Osteoblast (primary cell): ENCODE results near the gene HMGB1. TPM values are rescaled to one million over a fixed set of nuclear protein-coding genes. Genes with fewer than 3 reads are reported as not detected.
A peak's percentile ranks its signal among the peaks of the same experiment; 100 is the strongest.

Source experiments
- DNase-seq: peaks from one replicate; pipeline ENCODE4 v3.0.0; 2011; ENCODE audit warnings: low spot score, mixed read lengths; ENCODE audit not compliant: insufficient read length; ENCODE audit errors: missing footprints
- H2AFZ ChIP-seq: 2 replicates; pipeline ENCODE4 v1.6.0; 2011; ENCODE audit warnings: mild to moderate bottlenecking, low read length
- H3K27ac ChIP-seq: 2 replicates; pipeline ENCODE4 v1.5.1; 2011; ENCODE audit warnings: mild to moderate bottlenecking, low read depth, low read length, moderate library complexity
- H3K27me3 ChIP-seq: 2 replicates; pipeline ENCODE4 v1.6.0; 2012; ENCODE audit warnings: mild to moderate bottlenecking, control low read depth, inconsistent platforms, low read length, moderate library complexity; ENCODE audit not compliant: insufficient read depth
- H3K36me3 ChIP-seq: 2 replicates; pipeline ENCODE4 v1.5.1; 2011; ENCODE audit warnings: mild to moderate bottlenecking, low read length, control low read depth, moderate library complexity; ENCODE audit not compliant: insufficient read depth
- H3K4me1 ChIP-seq: 2 replicates; pipeline ENCODE4 v1.5.1; 2011; ENCODE audit warnings: mild to moderate bottlenecking, low read length, control low read depth, moderate library complexity; ENCODE audit not compliant: insufficient read depth
- H3K4me2 ChIP-seq: 2 replicates; pipeline ENCODE4 v1.6.0; 2011; ENCODE audit warnings: mild to moderate bottlenecking, low read length; ENCODE audit not compliant: insufficient read depth
- H3K4me3 ChIP-seq: fragments of 200-600 bp; sonication (generic); 3 replicates; pipeline ENCODE4 v1.5.1; 2012; ENCODE audit warnings: mild to moderate bottlenecking, low read length, inconsistent platforms; ENCODE audit not compliant: insufficient read depth
- H3K79me2 ChIP-seq: 2 replicates; pipeline ENCODE4 v1.6.0; 2012; ENCODE audit warnings: mild to moderate bottlenecking, low read length, control low read depth, inconsistent platforms; ENCODE audit not compliant: insufficient read depth
- H3K9me3 ChIP-seq: 2 replicates; pipeline ENCODE4 v1.5.1; 2011; ENCODE audit warnings: low read depth, low read length, control low read depth
- H4K20me1 ChIP-seq: 2 replicates; pipeline ENCODE4 v1.6.0; 2012; ENCODE audit warnings: mild to moderate bottlenecking, low read length, control low read depth; ENCODE audit not compliant: insufficient read depth
- total RNA-seq: library from RNA; depleted of rRNA; stranded (reverse); fragments of >200 nt; gene quantifications from 2 replicates; pipeline ENCODE4 v1.2.3, GENCODE V29; 2012
- TF ChIP-seq, protein P1 (sequence below): IDR thresholded peaks from 2 replicates; pipeline ENCODE4 v1.5.1; 2011; ENCODE audit warnings: mild to moderate bottlenecking, low read depth, low read length, moderate library complexity; ENCODE audit errors: extremely low read depth

HMGB1 gene
- 65.1 and 71.7 TPM in 2 replicates for total RNA-seq

DNA sequence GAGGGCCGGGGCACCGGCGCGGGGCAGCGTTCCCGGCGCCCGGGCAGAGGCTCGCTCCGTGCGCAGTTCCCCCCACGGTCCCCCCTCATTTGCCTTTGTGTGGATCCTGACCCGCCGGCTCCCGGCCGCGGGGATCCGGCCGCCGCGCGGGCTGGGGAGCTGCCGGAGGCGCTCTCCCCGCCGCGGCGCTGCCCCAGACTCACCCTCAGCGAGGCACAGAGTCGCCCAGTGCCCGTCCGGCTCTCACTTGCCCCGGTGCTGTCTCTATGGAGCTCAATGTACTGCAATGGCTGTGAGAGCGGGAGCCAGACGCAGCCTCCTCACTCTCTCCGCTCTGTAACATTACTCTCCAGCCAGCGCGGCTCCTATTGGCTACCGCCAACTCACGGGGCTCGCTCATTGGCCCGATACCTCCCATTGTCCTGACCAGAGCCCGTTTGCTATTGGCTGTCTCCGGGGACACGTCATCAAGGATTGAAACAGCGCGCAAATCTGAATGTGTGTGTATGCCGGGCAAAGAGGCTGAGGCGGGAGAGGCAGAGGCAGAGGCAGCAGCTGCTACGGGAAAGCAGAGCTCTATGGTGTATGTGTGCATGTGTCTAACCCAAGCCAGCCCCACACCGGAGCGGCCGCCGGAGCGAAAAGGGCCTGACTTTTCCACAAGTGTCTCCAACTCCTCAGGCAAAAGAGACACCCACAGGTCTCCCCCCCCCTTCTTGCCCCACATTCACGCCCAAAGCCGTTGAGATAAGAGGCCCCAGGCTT lies at the start of gene HMGB1:
Gene HMGB1 (minus strand): TSS at position 344 of the 765 bp plus-strand sequence. CDS start 2,256 bp downstream, outside the sequence.
- H3K79me2 ChIP-seq = peaks cover 28% of the 10 kb centered on the region
- peak within 1 kb of the TSS; percentile 62 for H2AFZ ChIP-seq
- TF ChIP-seq, protein P1, sequence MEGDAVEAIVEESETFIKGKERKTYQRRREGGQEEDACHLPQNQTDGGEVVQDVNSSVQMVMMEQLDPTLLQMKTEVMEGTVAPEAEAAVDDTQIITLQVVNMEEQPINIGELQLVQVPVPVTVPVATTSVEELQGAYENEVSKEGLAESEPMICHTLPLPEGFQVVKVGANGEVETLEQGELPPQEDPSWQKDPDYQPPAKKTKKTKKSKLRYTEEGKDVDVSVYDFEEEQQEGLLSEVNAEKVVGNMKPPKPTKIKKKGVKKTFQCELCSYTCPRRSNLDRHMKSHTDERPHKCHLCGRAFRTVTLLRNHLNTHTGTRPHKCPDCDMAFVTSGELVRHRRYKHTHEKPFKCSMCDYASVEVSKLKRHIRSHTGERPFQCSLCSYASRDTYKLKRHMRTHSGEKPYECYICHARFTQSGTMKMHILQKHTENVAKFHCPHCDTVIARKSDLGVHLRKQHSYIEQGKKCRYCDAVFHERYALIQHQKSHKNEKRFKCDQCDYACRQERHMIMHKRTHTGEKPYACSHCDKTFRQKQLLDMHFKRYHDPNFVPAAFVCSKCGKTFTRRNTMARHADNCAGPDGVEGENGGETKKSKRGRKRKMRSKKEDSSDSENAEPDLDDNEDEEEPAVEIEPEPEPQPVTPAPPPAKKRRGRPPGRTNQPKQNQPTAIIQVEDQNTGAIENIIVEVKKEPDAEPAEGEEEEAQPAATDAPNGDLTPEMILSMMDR = no peak
- peak within 1 kb of the TSS; percentile 87 for H3K4me3 ChIP-seq
- peak within 1 kb of the TSS; percentile 81 for H3K4me2 ChIP-seq
- no peaks in the 10 kb centered on the region for H3K27me3 ChIP-seq
- DNase-seq = peak; percentile 98
- H4K20me1 ChIP-seq = peaks cover 3% of the 10 kb centered on the region
- H3K4me1 ChIP-seq = peaks cover 27% of the 10 kb centered on the region
- H3K36me3 ChIP-seq = peaks cover 20% of the 10 kb centered on the region
- H3K9me3 ChIP-seq = no peaks in the 10 kb centered on the region
- peak within 1 kb of the TSS; percentile 85 for H3K27ac ChIP-seq

DNA sequence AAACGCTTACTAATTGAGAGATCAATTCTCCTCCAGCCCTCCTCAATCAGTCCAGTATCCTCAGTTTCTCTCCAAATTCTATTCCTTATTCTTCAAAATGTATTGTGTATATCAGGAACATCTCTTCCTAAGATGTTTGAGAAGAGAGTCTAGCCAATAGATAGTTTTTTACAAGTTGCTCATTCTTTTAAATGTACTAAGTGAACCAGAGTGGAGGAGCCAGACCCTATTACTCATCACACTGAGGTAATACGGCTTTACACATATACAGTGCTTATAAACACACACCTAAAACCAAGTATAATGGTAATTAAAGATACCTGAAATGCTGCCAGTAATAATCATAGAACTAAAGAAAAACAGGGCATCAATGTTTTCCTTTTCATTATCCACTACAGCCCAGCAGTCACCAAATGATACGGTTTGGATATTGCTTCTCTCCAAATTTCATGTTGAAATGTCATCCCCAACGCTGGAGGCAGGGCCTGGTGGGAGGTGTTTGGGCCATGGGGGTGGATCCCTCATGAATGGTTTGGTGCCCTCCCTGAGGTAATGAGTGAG lies 45.2 kb upstream of the HMGB1 start:
- DNase-seq = no peak
- H3K27ac ChIP-seq = no peak overlapping the region
- H3K4me2 ChIP-seq = no peak overlapping the region
- no peaks in the 10 kb centered on the region for H3K36me3 ChIP-seq
- TF ChIP-seq, protein P1 = no peak
- no peaks in the 10 kb centered on the region for H3K4me1 ChIP-seq
- H3K27me3 ChIP-seq = no peaks in the 10 kb centered on the region
- no peaks in the 10 kb centered on the region for H3K9me3 ChIP-seq
- H3K4me3 ChIP-seq = no peak overlapping the region
- no peaks in the 10 kb centered on the region for H4K20me1 ChIP-seq
- H3K79me2 ChIP-seq = no peaks in the 10 kb centered on the region
- no peak overlapping the region for H2AFZ ChIP-seq

DNA sequence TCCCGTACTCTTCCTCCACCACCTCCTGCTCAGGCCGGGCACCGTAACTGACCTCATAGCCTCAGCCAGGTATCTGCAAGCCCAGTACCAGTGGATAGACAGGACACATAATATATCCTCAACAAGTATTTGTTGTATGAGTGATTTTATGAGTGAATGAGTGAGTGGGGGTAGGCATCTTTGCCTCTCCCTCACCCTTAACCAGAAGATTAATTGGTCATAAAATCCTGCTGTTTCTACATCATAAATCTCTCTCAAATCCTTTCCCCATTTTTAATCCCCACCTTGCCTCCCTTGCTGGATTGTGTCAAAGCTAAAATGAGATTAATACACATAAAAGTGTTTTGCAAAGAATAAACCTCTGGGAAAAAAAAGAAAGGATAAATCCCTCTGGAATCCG lies 44.4 kb upstream of the HMGB1 start:
- Histone ChIP-seq H3K79me2 (no peaks in the 10 kb centered on the region), H4K20me1 (no peaks in the 10 kb centered on the region), H3K27me3 (no peaks in the 10 kb centered on the region), H3K4me1 (no peaks in the 10 kb centered on the region), H3K4me2 (no peak overlapping the region), H3K36me3 (no peaks in the 10 kb centered on the region), H3K9me3 (no peaks in the 10 kb centered on the region), H3K27ac (no peak overlapping the region), H2AFZ (no peak overlapping the region), H3K4me3 (no peak overlapping the region)
- TF ChIP-seq, protein P1 = no peak
- no peak for DNase-seq
